AG04449 (cell line): ENCODE results near the gene VPS13D.

ENCODE experiments used
- CTCF ChIA-PET: fragments of 350-600 bp; formaldehyde crosslinking; extraction: SDS; loops from one replicate; lab custom pipeline; 2021; ENCODE audit warnings: antibody characterized with exemption; lab: Yijun Ruan, JAX
- POLR2A ChIA-PET: fragments of 400-600, 350-600 bp; formaldehyde crosslinking; extraction: SDS; loops from one replicate; lab custom pipeline; 2020; ENCODE audit warnings: antibody characterized with exemption, inconsistent platforms; lab: Yijun Ruan, JAX
- DNase-seq: peaks from one replicate; pipeline ENCODE4 v3.0.0-alpha.2; 2010; ENCODE audit warnings: low read depth, low spot score
- H3K4me3 ChIP-seq: 2 replicates; pipeline ENCODE4 v1.5.1; 2011; ENCODE audit warnings: low read depth, mild to moderate bottlenecking, control low read depth, low read length
- CTCF ChIP-seq: IDR thresholded peaks from one replicate; pipeline ENCODE4 v1.5.1; 2011; ENCODE audit warnings: mild to moderate bottlenecking, moderate library complexity, low read length, control low read depth, inconsistent platforms; ENCODE audit not compliant: insufficient read depth; ENCODE audit errors: missing control alignments

Gene VPS13D

GRCh38 chr1:12206792-12207424, 22.9 kb upstream of the VPS13D start:
- no peak for TF ChIP-seq CTCF
- ChIA-PET POLR2A (no interaction called here), CTCF (interaction anchor here (0.6 to 21.3 kb wide), 4 partner anchors 11 to 86 kb away, joined by 3 to 730 read pairs (median 4); no protein-coding TSS in a partner anchor)
- no peak overlapping the region for H3K4me3 ChIP-seq
- no peak for DNase-seq

DNA sequence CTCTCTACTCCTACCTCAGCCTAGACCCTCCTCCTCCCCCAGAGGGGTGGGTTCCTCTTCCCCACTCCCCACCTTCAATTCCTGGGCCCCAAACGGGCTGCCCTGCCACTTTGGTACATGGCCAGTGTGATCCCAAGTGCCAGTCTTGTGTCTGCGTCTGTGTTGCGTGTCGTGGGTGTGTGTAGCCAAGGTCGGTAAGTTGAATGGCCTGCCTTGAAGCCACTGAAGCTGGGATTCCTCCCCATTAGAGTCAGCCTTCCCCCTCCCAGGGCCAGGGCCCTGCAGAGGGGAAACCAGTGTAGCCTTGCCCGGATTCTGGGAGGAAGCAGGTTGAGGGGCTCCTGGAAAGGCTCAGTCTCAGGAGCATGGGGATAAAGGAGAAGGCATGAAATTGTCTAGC, 21.6 kb upstream of the VPS13D start:
- ChIA-PET CTCF (interaction anchor here (0.6 to 21.3 kb wide), 19 partner anchors 8 to 187 kb away, joined by 3 to 730 read pairs (median 5); partner anchors contain the start of gene VPS13D), POLR2A (no interaction called here)
- DNase-seq: no peak
- TF ChIP-seq CTCF: no peak
- H3K4me3 ChIP-seq: no peak overlapping the region

DNA sequence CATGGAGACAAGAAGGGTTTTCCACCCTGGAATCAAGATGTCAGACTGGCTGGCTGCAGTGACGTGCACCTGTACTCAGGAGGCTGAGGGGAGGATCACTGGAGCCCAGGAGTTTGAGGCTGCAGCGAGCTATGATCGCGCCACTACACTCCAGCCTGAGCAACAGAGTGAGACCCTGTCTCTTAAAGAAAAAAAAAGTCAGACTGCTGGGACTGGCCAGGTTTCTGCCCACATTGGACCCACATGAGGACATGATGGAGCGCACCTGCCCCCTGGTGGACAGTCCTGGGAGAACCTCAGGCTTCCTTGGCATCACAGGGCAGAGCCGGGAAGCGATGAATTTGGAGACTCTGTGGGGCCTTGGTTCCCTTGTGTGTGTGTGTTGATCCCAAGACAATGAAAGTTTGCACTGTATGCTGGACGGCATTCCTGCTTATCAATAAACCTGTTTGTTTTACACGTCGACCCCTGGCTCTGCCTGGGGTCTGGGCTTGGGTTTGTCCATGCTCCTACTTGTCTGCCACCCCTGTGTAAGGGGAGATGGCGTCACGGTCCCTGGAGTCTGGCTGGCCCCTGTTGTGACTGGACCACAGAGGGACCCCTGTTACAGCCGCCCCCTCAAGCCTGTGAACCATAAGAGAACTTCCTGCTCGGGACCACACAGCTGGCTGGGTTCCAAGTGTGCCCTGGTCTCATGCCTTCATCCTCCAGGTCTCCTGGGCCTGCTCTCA, 20.9 kb upstream of the VPS13D start:
- ChIA-PET POLR2A (no interaction called here), CTCF (interaction anchor here (0.6 to 21.3 kb wide), 24 partner anchors 9 to 188 kb away, joined by 3 to 730 read pairs (median 4); partner anchors contain the start of genes TNFRSF1B and VPS13D)
- TF ChIP-seq CTCF: peak; percentile 91
- H3K4me3 ChIP-seq: no peak overlapping the region
- DNase-seq: no peak

DNA sequence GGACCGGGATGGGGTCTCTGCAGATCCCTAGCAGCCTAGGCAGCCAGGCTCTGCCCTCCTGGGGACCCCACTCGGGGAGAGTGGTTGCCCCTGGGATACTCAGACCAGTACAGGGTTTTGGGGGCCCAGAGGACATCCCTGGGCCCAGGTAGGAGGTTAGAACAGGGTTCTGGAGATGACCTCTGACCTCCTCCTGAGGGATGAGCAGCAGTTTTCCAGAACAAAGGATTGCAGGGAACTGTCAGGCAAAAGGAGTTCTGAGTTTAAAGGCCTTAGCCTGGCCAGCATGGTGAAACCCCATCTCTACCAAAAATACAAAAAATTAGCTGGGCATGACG, 20.4 kb upstream of the VPS13D start:
- CTCF ChIA-PET: interaction anchor here (0.9 to 21.3 kb wide), 13 partner anchors 9 to 142 kb away, joined by 3 to 730 read pairs (median 8); partner anchors contain the start of genes TNFRSF1B and VPS13D
- no peak overlapping the region for H3K4me3 ChIP-seq
- no peak for TF ChIP-seq CTCF

GRCh38 chr1:12215118-12215961, 14.5 kb upstream of the VPS13D start:
- ChIA-PET CTCF (interaction anchor here (1.5 to 21.3 kb wide), 4 partner anchors 13 to 95 kb away, joined by 5 to 730 read pairs (median 12); partner anchors contain the start of gene VPS13D), POLR2A (no interaction called here)
- TF ChIP-seq CTCF: no peak
- DNase-seq: no peak
- no peak overlapping the region for H3K4me3 ChIP-seq

More for the DNA sequence above, 20.4 kb upstream of the VPS13D start:
- DNase-seq: no peak
- POLR2A ChIA-PET: no interaction called here
